ENCODE results near the gene FMNL3.
"Not testable (repeated sequence)": the region's sequence is repeated elsewhere in the genome, so short reads cannot be mapped to it uniquely, and the experiment has no call there.

- not testable (repeated sequence) for TF ChIP-seq CTCF, POLR2A, EP300 (IDR thresholded peaks at IDR 0.05)
Measured at GRCh38 chr12:49721355-49721754, 14.2 kb upstream of the FMNL3 start.
